IPS DF 6.9 (cell line): ENCODE results near the gene TNNT2.

Source experiments
- DNase-seq: peaks from one replicate; pipeline ENCODE4 v3.0.0-alpha.2; 2013; ENCODE audit warnings: low read depth, low spot score
- H3K27ac ChIP-seq: one replicate; pipeline ENCODE4 v1.5.1; 2013; ENCODE audit warnings: low read length, control low read depth
- H3K27me3 ChIP-seq: 2 replicates; pipeline ENCODE4 v1.6.1; 2013; ENCODE audit warnings: mild to moderate bottlenecking, low read length; ENCODE audit not compliant: control insufficient read depth, insufficient read depth
- H3K36me3 ChIP-seq: 2 replicates; pipeline ENCODE4 v1.6.1; 2013; ENCODE audit warnings: low read length; ENCODE audit not compliant: control insufficient read depth, insufficient read depth
- H3K4me1 ChIP-seq: 2 replicates; pipeline ENCODE4 v1.6.1; 2013; ENCODE audit warnings: low read length; ENCODE audit not compliant: control insufficient read depth, insufficient read depth
- H3K4me3 ChIP-seq: 2 replicates; pipeline ENCODE4 v1.5.1; 2013; ENCODE audit warnings: mild to moderate bottlenecking, low read length
- H3K9me3 ChIP-seq: 2 replicates; pipeline ENCODE4 v1.6.1; 2013; ENCODE audit warnings: low read length, inconsistent platforms; ENCODE audit not compliant: control insufficient read depth, insufficient read depth
- WGBS: extraction: QIAGEN DNeasy Blood & Tissue Kit; methylation state at CpG from one replicate; pipeline ENCODE4 v1.1.7; 2013; ENCODE audit warnings: mixed read lengths, missing lambda C conversion rate; ENCODE audit not compliant: insufficient read length, insufficient coverage; 5-methylcytosine and 5-hydroxymethylcytosine counted together

TNNT2 gene

GRCh38 chr1:201357211-201357610, 20.3 kb downstream of the TNNT2 start:
- Histone ChIP-seq H3K36me3 (no peaks in the 10 kb centered on the region), H3K27me3 (no peaks in the 10 kb centered on the region), H3K4me3 (no peak overlapping the region), H3K9me3 (no peaks in the 10 kb centered on the region), H3K4me1 (peaks cover 2% of the 10 kb centered on the region; the same call in 1 of the 2 replicates), H3K27ac (no peak overlapping the region)
- WGBS = no CpG with 5 or more reads among the region's 8 CpGs
- DNase-seq = no peak

GRCh38 chr1:201356701-201357100, 20.8 kb downstream of the TNNT2 start:
- DNase-seq = no peak
- H3K27me3 ChIP-seq = no peaks in the 10 kb centered on the region
- no peaks in the 10 kb centered on the region for H3K36me3 ChIP-seq
- no CpG with 5 or more reads among the region's 11 CpGs for WGBS
- no peaks in the 10 kb centered on the region; the same call in 1 of the 2 replicates for H3K4me1 ChIP-seq
- no peak overlapping the region for H3K27ac ChIP-seq
- no peaks in the 10 kb centered on the region for H3K9me3 ChIP-seq
- no peak overlapping the region for H3K4me3 ChIP-seq

GRCh38 chr1:201356236-201356635, 21.2 kb downstream of the TNNT2 start:
- Histone ChIP-seq H3K27me3 (no peaks in the 10 kb centered on the region), H3K36me3 (no peaks in the 10 kb centered on the region), H3K27ac (no peak overlapping the region), H3K4me1 (no peaks in the 10 kb centered on the region), H3K9me3 (no peaks in the 10 kb centered on the region), H3K4me3 (no peak overlapping the region)
- no peak for DNase-seq
- WGBS = no CpG with 5 or more reads among the region's 5 CpGs

GRCh38 chr1:201355471-201355870, 22.0 kb downstream of the TNNT2 start:
- DNase-seq = no peak
- Histone ChIP-seq H3K27me3 (no peaks in the 10 kb centered on the region), H3K27ac (no peak overlapping the region), H3K9me3 (no peaks in the 10 kb centered on the region), H3K4me1 (no peaks in the 10 kb centered on the region), H3K4me3 (no peak overlapping the region), H3K36me3 (no peaks in the 10 kb centered on the region)
- WGBS = no CpG with 5 or more reads among the region's 7 CpGs

- DNase-seq = no peak
- no peaks in the 10 kb centered on the region for H3K9me3 ChIP-seq
- no peak overlapping the region for H3K4me3 ChIP-seq
- no CpG with 5 or more reads among the region's 4 CpGs for WGBS
- no peak overlapping the region for H3K27ac ChIP-seq
- H3K4me1 ChIP-seq = no peaks in the 10 kb centered on the region
- no peaks in the 10 kb centered on the region for H3K27me3 ChIP-seq
- no peaks in the 10 kb centered on the region for H3K36me3 ChIP-seq
These were observed 22.6 kb downstream of the TNNT2 start for GRCh38 chr1:201354901-201355295.

- no peaks in the 10 kb centered on the region for H3K36me3 ChIP-seq
- H3K9me3 ChIP-seq = no peaks in the 10 kb centered on the region
- no peaks in the 10 kb centered on the region for H3K27me3 ChIP-seq
- H3K4me3 ChIP-seq = no peak overlapping the region
- H3K4me1 ChIP-seq = no peaks in the 10 kb centered on the region
- WGBS = no CpG with 5 or more reads among the region's 9 CpGs
- H3K27ac ChIP-seq = no peak overlapping the region
- no peak for DNase-seq
These were observed 23.2 kb downstream of the TNNT2 start for GRCh38 chr1:201354151-201354900.

GRCh38 chr1:201353186-201353940, 24.1 kb downstream of the TNNT2 start:
- Histone ChIP-seq H3K27ac (no peak overlapping the region), H3K9me3 (no peaks in the 10 kb centered on the region), H3K27me3 (no peaks in the 10 kb centered on the region), H3K36me3 (no peaks in the 10 kb centered on the region), H3K4me3 (no peak overlapping the region), H3K4me1 (peaks cover under 1% of the 10 kb centered on the region; the same call in 1 of the 2 replicates)
- no peak for DNase-seq
- no CpG with 5 or more reads among the region's 13 CpGs for WGBS

GRCh38 chr1:201351617-201352016, 25.9 kb downstream of the TNNT2 start:
- Histone ChIP-seq H3K27me3 (no peaks in the 10 kb centered on the region), H3K4me3 (no peak overlapping the region), H3K9me3 (no peaks in the 10 kb centered on the region), H3K27ac (no peak overlapping the region), H3K36me3 (no peaks in the 10 kb centered on the region), H3K4me1 (peaks cover 5% of the 10 kb centered on the region; the same call in 1 of the 2 replicates)
- no peak for DNase-seq

GRCh38 chr1:201350884-201351283, 26.6 kb downstream of the TNNT2 start:
- no CpG with 5 or more reads among the region's 7 CpGs for WGBS

GRCh38 chr1:201350361-201350725, 27.1 kb downstream of the TNNT2 start:
- no peaks in the 10 kb centered on the region for H3K36me3 ChIP-seq
- H3K4me3 ChIP-seq = no peak overlapping the region
- H3K27me3 ChIP-seq = no peaks in the 10 kb centered on the region
- WGBS = no CpG with 5 or more reads among the region's 2 CpGs
- DNase-seq = no peak
- peaks cover 8% of the 10 kb centered on the region for H3K4me1 ChIP-seq
- no peaks in the 10 kb centered on the region for H3K9me3 ChIP-seq
- H3K27ac ChIP-seq = no peak overlapping the region

More at GRCh38 chr1:201350884-201351283, 26.6 kb downstream of the TNNT2 start:
- Histone ChIP-seq H3K36me3 (no peaks in the 10 kb centered on the region), H3K27ac (no peak overlapping the region), H3K4me1 (peaks cover 8% of the 10 kb centered on the region), H3K27me3 (no peaks in the 10 kb centered on the region), H3K9me3 (no peaks in the 10 kb centered on the region), H3K4me3 (no peak overlapping the region)
- DNase-seq = no peak
